Measurements from ENCODE around the gene FSTL3.

- TF ChIP-seq, protein P1, sequence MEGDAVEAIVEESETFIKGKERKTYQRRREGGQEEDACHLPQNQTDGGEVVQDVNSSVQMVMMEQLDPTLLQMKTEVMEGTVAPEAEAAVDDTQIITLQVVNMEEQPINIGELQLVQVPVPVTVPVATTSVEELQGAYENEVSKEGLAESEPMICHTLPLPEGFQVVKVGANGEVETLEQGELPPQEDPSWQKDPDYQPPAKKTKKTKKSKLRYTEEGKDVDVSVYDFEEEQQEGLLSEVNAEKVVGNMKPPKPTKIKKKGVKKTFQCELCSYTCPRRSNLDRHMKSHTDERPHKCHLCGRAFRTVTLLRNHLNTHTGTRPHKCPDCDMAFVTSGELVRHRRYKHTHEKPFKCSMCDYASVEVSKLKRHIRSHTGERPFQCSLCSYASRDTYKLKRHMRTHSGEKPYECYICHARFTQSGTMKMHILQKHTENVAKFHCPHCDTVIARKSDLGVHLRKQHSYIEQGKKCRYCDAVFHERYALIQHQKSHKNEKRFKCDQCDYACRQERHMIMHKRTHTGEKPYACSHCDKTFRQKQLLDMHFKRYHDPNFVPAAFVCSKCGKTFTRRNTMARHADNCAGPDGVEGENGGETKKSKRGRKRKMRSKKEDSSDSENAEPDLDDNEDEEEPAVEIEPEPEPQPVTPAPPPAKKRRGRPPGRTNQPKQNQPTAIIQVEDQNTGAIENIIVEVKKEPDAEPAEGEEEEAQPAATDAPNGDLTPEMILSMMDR (IDR thresholded peaks at IDR 0.05): no peak
- TF ChIP-seq POLR2A (IDR thresholded peaks at IDR 0.05): no peak
Observed at GRCh38 chr19:642767-643727, 33.1 kb upstream of the FSTL3 start.
